Stimulated activated CD8-positive, alpha-beta memory T cell treated with anti-CD3 and anti-CD28 coated beads, Interleukin-15, amount 100 ng/mL, for 24 hours (primary cell): Measurements from ENCODE around the gene YPEL3.

ENCODE experiments used
- DNase-seq: peaks from one replicate; pipeline ENCODE4 v3.0.0-alpha.2; 2020; ENCODE audit warnings: low read depth

YPEL3 gene

GRCh38 chr16:30046178-30046577 lies 49.8 kb downstream of the YPEL3 start:
- no peak for DNase-seq
